H7 (cell line): Measurements from ENCODE around the gene CACNB1. TPM values are rescaled to one million over a fixed set of nuclear protein-coding genes. Genes with fewer than 3 reads are reported as not detected.

Experiments used
- DNase-seq: peaks from one replicate; pipeline ENCODE4 v3.0.0; 2012
- H3K27me3 ChIP-seq: 2 replicates; pipeline ENCODE4 v1.6.0; 2011; ENCODE audit warnings: mild to moderate bottlenecking, low read length; ENCODE audit not compliant: control insufficient read depth, insufficient read depth
- H3K36me3 ChIP-seq: replicated peaks from 2 replicates; pipeline ENCODE4 v1.5.1; 2011; ENCODE audit warnings: low read length; ENCODE audit not compliant: control insufficient read depth, insufficient read depth
- H3K4me3 ChIP-seq: 2 replicates; pipeline ENCODE4 v1.5.1; 2011; ENCODE audit warnings: low read depth, mild to moderate bottlenecking, control low read depth, low read length, moderate library complexity; ENCODE audit not compliant: insufficient read depth
- total RNA-seq: library from RNA; depleted of rRNA; stranded (reverse); fragments of >200 nt; shearing (Covaris generic); gene quantifications from 2 replicates; pipeline ENCODE4 v1.2.3, GENCODE V29; 2014

Gene CACNB1
- total RNA-seq, 1 experiment from 2014 or later: 3.8 TPM

GRCh38 chr17:39167476-39167875 is 30.0 kb downstream of the CACNB1 start:
- Histone ChIP-seq H3K36me3 (no peaks in the 10 kb centered on the region), H3K4me3 (no peak overlapping the region), H3K27me3 (peaks cover 25% of the 10 kb centered on the region)
- no peak for DNase-seq

GRCh38 chr17:39166437-39167335 is 30.8 kb downstream of the CACNB1 start:
- H3K27me3 ChIP-seq: peaks cover 25% of the 10 kb centered on the region
- H3K4me3 ChIP-seq: no peak overlapping the region
- no peak for DNase-seq
- H3K36me3 ChIP-seq: no peaks in the 10 kb centered on the region

GRCh38 chr17:39165841-39166349 is 31.6 kb downstream of the CACNB1 start, which contains the start of gene ARL5C:
ARL5C (minus strand) TSS chr17:39166161; CDS start chr17:39165760, 401 bp downstream.
- DNase-seq: no peak
- Histone ChIP-seq H3K36me3 (no peaks in the 10 kb centered on the region), H3K4me3 (peak within 1 kb of the TSS; percentile 83), H3K27me3 (peaks cover 25% of the 10 kb centered on the region)

- no peaks in the 10 kb centered on the region for H3K36me3 ChIP-seq
- peak; percentile 79 for DNase-seq
Measured at GRCh38 chr17:39165178-39165840, 32.2 kb downstream of the CACNB1 start.

GRCh38 chr17:39164675-39165143 is 32.8 kb downstream of the CACNB1 start:
- Histone ChIP-seq H3K36me3 (no peaks in the 10 kb centered on the region), H3K4me3 (peak overlapping the region; percentile 83), H3K27me3 (peaks cover 25% of the 10 kb centered on the region)
- DNase-seq: peak; percentile 98

More at GRCh38 chr17:39165178-39165840, 32.2 kb downstream of the CACNB1 start:
- Histone ChIP-seq H3K27me3 (peaks cover 25% of the 10 kb centered on the region), H3K4me3 (peak overlapping the region; percentile 83)

- DNase-seq: no peak
- peaks cover 23% of the 10 kb centered on the region for H3K27me3 ChIP-seq
- H3K36me3 ChIP-seq: no peaks in the 10 kb centered on the region
- H3K4me3 ChIP-seq: no peak overlapping the region
Measured at GRCh38 chr17:39161962-39162361, 35.5 kb downstream of the CACNB1 start.

- Histone ChIP-seq H3K36me3 (no peaks in the 10 kb centered on the region), H3K4me3 (no peak overlapping the region), H3K27me3 (no peaks in the 10 kb centered on the region)
- DNase-seq: no peak
Measured at GRCh38 chr17:39158623-39159022, 38.8 kb downstream of the CACNB1 start.

- H3K27me3 ChIP-seq: peaks cover 8% of the 10 kb centered on the region
- no peaks in the 10 kb centered on the region for H3K36me3 ChIP-seq
- no peak for DNase-seq
- no peak overlapping the region for H3K4me3 ChIP-seq
Measured at GRCh38 chr17:39156491-39156890, 41.0 kb downstream of the CACNB1 start.

- no peaks in the 10 kb centered on the region for H3K36me3 ChIP-seq
- H3K4me3 ChIP-seq: no peak overlapping the region
- H3K27me3 ChIP-seq: peaks cover 15% of the 10 kb centered on the region
- no peak for DNase-seq
Measured at GRCh38 chr17:39155654-39156053, 41.8 kb downstream of the CACNB1 start.

- Histone ChIP-seq H3K27me3 (peaks cover 30% of the 10 kb centered on the region), H3K36me3 (no peaks in the 10 kb centered on the region), H3K4me3 (peak overlapping the region; percentile 92)
- DNase-seq: peak; percentile 76
Measured at GRCh38 chr17:39153599-39154051, 43.8 kb downstream of the CACNB1 start.

- Histone ChIP-seq H3K27me3 (peaks cover 30% of the 10 kb centered on the region), H3K36me3 (no peaks in the 10 kb centered on the region), H3K4me3 (peak overlapping the region; percentile 58)
- peak; percentile 65 for DNase-seq
Measured at GRCh38 chr17:39151943-39152818, 45.3 kb downstream of the CACNB1 start.

- DNase-seq: peak; percentile 85
- Histone ChIP-seq H3K27me3 (peaks cover 30% of the 10 kb centered on the region), H3K36me3 (no peaks in the 10 kb centered on the region), H3K4me3 (peak within 1 kb of the TSS; percentile 58)
Measured at GRCh38 chr17:39151150-39151942, 46.1 kb downstream of the CACNB1 start, which contains the start of gene PLXDC1. PLXDC1 (minus strand) TSS chr17:39151637; CDS start chr17:39151437, 200 bp downstream.

- Histone ChIP-seq H3K27me3 (peaks cover 30% of the 10 kb centered on the region), H3K4me3 (peak overlapping the region; percentile 58), H3K36me3 (no peaks in the 10 kb centered on the region)
- DNase-seq: peak; percentile 61
Measured at GRCh38 chr17:39150795-39151149, 46.7 kb downstream of the CACNB1 start.
